ENCODE measurements around the gene CTSL.

DNA sequence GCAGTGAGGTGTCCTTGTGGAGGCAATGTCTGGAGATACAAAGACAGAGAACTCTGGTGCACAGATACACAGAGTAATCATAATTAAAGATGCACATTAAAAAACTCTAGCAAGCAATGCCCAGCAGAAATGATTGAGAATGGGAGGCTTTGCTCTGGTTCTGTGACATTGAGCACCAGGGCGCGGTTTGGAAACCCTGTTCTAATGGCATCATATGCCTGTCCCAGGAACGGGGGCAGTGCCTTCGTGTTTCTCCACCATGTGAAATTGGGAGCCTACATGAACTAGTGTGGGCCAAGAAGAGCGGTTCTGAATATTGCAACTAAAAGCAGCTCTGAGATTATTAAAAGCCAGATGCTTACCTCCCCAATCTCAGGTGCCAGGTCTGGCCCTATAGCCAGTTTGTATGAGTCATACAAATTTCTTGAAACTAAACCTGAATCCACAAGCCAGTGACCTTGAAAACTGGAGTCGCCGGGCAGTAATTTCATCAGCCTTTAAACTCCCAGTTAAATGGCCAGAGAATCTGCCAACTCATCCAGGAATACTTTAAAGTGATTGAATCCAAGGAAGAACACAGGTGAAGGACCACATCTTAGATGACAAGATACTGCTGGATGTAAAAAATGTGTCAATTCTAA is 22.2 kb upstream of the CTSL start:
- TF ChIP-seq GATA2 (IDR thresholded peaks at IDR 0.05; ENCODE audit: low read depth, low read length): no peak
- no peak for TF ChIP-seq GATA3 (IDR thresholded peaks at IDR 0.05; ENCODE audit: low read depth, low read length)
